Measurements from ENCODE around the gene DPYSL3.

- no peak for TF ChIP-seq POLR2AphosphoS5 (IDR thresholded peaks at IDR 0.05; ENCODE audit: low read depth, low read length)
- no peak; the same call in 1 of the 2 replicates for TF ChIP-seq CTCF (IDR thresholded peaks at IDR 0.05)
- no peak for TF ChIP-seq EP300 (IDR thresholded peaks at IDR 0.05; ENCODE audit: borderline replicate concordance in 1 of 2, low read depth in 1 of 2, low read length in 1 of 2)
- TF ChIP-seq MAX (IDR thresholded peaks at IDR 0.05; ENCODE audit: low read depth): no peak
- TF ChIP-seq FOXJ3 (CRISPR knock-in tag; IDR thresholded peaks at IDR 0.05): no peak
- TF ChIP-seq CHD2 (IDR thresholded peaks at IDR 0.05; ENCODE audit: low read length, partially characterized antibody): no peak
- TF ChIP-seq NFIC (IDR thresholded peaks at IDR 0.05; ENCODE audit: borderline replicate concordance): no peak
Measured at GRCh38 chr5:147397616-147398015, 112.3 kb downstream of the DPYSL3 start.

Measured in SK-N-SH (cell line).